NCI-H524 (cell line): ENCODE measurements around the gene ATP11A.
A peak's percentile ranks its signal among the peaks of the same experiment; 100 is the strongest.

Source experiments
- DNase-seq, 2 experiments: peaks; one replicate each; lab custom pipeline; 2025; lab: John Stamatoyannopoulos, UW

The ATP11A gene

DNA sequence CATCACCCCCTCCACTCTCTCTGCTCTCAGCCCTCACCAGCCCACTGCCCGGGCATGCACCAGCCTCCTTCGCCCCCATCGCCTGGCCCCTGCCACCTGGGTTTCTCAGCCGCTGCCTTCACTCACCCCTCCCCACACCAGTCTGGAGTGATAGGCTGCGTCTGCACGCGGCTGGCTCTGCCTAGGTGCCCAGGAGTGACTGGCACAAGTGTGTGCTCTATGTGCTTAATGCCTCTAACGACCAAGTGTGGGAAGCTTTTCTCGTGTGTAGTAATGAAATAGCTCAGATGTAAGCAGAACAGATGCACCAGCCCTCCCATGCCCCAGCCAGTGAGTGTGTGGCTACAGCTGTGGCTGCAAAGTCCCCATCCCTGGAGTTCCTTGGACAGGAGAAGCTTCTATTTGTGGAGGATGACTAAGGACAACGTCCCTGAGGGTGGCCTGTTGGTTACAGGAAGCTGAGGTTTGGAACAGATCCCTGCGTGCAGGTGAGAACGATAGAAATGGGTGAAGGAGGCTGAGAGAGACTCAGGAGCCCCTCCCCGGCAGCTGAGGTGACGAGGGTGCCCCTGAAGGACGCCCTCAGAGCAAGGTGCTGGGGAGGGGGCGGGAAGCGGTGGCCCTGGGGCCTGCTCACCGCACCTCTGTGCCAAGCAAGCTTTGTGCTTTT is 35.6 kb downstream of the ATP11A start:
- no peak for DNase-seq

DNA sequence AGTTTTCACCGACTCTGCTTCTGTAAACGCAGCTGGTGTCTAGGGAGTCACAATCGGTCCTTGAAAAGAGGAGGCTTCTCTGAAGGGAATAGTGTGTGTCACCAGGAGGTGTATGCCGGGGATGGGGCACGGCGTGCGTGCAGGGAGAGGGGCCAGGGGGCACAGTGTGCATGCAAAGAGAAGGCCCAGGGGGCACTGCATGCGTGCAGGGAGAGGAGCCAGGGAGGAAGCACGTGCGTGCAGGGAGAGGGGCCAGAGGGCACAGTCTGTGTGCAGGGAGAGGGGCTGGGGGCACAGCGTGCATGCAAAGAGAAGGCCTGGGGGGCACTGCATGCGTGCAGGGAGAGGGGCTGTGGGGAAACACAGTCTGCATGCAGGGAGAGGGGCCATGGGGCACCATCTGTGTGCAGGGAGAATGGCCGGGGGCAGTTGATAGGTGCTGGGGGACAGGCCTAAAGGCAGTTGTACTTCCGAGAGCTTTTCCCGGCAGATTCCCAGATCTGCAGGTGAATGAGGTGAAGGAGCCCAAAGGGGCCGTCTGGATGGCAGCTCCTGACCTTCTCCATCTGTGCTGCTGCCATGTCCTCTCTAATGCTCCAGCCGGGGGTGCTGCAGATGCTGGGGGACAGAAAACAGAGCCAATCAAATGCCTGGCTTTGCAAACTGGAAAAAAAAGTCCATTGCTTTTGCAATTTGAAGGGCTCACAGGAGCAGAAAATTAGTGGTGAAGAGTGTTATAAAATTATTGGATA is 36.4 kb downstream of the ATP11A start:
- peak in 1 of 2 experiments; percentile 3 for DNase-seq

DNA sequence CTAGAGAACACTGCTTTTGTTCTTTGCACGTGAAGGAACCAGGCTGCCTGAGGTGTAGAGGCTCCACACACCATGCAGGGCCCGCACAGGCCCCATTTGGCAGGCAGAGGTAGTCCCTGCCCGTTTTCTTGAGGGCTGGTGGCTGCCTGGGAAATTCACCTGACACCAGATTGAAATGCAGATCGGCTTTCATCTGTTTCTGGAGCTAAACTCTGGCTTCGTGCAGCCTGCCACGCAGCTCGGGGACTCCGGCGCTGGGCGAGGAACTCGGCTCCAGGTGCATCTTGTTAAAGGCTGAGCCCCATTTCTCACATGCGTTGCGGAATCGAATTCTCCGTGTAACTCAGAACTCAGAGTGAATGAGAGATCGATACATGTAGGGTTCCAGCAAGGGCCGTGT is 37.7 kb downstream of the ATP11A start:
- DNase-seq = no peak

DNA sequence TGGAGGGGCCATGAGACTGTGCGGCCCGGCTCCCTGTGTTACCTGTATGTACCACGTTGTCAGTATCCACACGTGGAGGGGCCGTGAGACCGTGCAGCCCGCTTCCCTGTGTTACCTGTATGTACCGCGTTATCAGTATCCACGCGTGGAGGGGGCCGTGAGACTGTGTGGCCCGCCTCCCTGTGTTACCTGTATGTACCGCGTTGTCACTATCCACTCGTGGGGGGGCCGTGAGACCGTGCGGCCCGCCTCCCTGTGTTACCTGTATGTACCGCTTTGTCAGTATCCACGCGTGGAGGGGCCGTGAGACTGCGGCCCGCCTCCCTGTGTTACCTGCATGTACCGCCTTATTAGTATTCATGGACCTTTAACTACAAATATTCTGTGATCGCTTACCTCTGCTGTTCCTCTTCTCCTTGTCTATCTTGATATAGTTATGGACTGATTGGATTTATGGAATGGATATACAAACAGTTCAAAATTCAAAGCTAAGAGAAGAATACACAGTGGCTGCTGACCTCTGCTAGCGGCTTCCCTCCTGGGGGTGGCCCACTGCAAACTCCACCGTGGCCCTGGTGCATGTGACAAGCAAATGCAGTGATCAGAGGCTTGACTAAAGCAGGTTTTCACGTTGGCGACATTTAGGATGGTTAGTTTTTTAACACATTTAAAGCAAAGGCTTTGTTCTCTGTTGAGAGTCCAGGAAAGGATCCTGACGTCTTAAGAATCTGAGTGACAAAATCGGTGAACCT is 38.7 kb downstream of the ATP11A start:
- DNase-seq = no peak

DNA sequence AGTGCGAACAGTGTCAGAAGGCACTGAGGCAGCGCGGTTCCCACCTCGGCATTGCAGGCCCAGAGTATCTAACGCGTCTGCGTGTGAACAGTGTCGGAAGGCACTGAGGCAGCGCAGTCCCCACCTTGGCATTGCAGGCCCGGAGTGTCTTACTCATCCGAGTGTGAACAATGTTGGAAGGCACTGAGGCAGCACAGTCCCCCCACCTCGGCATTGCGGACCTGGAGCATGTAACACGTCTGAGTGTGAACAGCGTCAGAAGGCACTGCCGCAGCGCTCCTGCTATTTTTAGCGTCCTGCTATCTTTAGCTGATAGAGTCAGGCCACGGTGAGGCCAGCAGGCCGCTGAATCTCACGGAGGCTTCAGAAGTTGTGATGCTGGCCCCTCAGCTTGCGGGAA is 39.6 kb downstream of the ATP11A start:
- no peak for DNase-seq

DNA sequence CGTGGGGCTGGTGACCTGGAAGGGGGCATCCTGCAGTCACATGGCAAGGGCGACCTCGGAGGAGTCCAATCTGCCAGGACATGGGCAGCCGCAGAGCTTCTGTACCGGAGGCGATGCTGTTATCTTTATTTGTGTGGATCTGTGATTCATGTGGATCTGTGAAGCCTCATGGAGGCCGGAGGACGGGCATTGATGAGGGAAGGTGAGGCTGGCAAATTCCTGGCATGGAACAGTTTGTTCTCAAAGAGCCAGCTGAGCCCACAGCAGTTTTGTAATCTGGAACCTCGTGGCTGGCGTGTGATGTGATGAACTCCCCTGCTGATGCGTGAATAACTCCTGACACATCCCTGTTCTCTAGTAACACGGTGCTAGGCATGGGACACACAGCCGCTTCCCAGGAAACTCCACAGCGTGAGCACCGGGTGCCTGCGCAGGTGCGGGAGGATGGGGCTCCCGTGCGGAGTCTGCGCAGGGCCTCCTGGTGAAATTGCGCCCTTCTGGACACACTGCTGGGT is 40.4 kb downstream of the ATP11A start:
- no peak for DNase-seq

- no peak for DNase-seq
These were observed 42.1 kb downstream of the ATP11A start for GRCh38 chr13:112731667-112732616.

- DNase-seq = no peak
These were observed 42.8 kb downstream of the ATP11A start for GRCh38 chr13:112732679-112733078.

- DNase-seq = no peak
These were observed 43.3 kb downstream of the ATP11A start for GRCh38 chr13:112733112-112733511.

- DNase-seq = no peak
These were observed 44.0 kb downstream of the ATP11A start for GRCh38 chr13:112733661-112734379.

GRCh38 chr13:112734696-112735547 is 45.1 kb downstream of the ATP11A start:
- DNase-seq = no peak

DNA sequence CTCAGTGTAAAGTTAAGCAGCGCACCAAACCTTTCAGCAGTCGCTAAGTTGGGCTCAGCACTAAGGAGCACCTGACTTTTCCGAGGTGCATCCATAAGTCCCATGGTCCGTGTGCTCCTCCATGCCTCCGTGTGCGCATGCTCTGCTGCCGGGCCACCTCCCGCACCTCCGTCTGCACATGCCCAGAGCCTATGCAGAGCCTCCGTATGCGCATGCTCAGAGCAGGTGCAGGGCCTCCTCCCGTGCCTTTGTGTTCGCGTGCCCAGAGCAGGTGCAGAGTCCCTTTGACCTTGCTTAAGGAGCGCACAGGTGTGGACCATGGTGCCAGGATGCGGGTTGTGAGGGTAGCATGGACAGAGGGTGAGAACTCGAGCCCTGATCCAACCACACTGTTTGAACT is 46.0 kb downstream of the ATP11A start:
- no peak for DNase-seq

DNA sequence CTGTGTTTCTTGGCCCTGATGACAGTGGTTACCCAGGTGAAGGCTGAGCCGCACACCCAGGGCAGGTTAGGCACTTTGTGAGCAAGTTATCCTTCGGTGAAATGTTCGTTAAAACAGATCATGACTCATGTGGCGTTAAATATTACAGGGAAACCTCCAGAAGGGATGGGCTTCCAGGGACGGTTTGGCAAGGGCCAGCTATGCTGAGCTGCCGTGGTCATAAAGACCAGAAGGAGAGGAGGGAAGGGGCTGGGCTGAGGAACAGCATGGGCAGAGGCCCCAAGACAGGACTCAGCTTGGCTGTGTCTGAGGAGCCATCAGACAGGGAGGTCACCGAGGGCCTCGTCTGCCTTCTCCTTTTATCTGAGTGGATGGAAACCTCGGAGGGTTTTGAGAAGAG is 47.5 kb downstream of the ATP11A start:
- no peak for DNase-seq

- no peak for DNase-seq
These were observed 48.8 kb downstream of the ATP11A start for GRCh38 chr13:112738606-112739005.

DNA sequence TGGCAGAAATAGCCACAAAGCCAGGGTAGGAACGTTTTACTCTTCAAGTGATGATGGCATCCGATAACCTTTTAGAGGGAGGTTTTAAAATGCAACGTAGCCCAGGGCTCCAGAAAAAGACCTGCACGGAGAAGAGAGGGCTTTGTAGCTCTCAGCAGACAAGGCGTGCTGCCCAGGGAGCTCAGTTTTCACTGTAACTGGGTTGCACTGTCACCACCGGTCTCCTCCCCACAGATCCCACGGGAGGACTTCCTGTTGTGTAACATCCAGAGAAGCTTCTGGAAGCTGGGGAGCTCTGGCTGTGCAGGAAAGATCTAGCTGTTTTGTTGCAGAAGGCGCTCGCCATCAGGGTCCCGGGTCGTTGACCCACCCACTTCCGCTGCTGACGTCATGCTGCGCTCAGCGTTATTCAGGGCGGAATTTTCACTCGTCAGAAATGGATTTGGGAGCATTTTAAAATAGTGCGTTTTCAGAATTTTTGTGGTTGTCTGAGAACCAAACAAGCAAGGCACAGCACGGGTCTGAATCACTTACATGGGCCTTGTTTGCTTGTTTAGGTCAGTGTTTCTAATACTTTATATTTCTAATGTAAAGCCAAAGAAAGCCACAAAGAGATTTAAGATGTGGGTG is 50.8 kb downstream of the ATP11A start:
- no peak for DNase-seq

GRCh38 chr13:112741185-112741755 is 51.4 kb downstream of the ATP11A start:
- no peak for DNase-seq

- no peak for DNase-seq
These were observed 52.2 kb downstream of the ATP11A start for GRCh38 chr13:112741835-112742570.

- DNase-seq = no peak
These were observed 52.7 kb downstream of the ATP11A start for GRCh38 chr13:112742583-112742982.
